HG03575 (cell line): Measurements from ENCODE around the gene MBLAC1.

Experiments
- ATAC-seq: cut with Tn5 transposase; IDR thresholded peaks from one replicate; pipeline ENCODE4 v1.9.1; 2021; ENCODE audit not compliant: unreplicated experiment, insufficient number of reproducible peaks, low FRiP score; ENCODE audit errors: extremely low read depth

MBLAC1 gene

GRCh38 chr7:100093925-100094486 is 32.8 kb upstream of the MBLAC1 start:
- ATAC-seq = no peak

GRCh38 chr7:100095289-100095688 is 31.5 kb upstream of the MBLAC1 start:
- ATAC-seq = no peak

- no peak for ATAC-seq
Observed at GRCh38 chr7:100095704-100096103, 31.1 kb upstream of the MBLAC1 start.

GRCh38 chr7:100098913-100099312 is 27.9 kb upstream of the MBLAC1 start:
- ATAC-seq = no peak

- ATAC-seq = no peak
Observed at GRCh38 chr7:100099452-100099851, 27.3 kb upstream of the MBLAC1 start.

GRCh38 chr7:100100420-100101015 is 26.2 kb upstream of the MBLAC1 start:
- ATAC-seq = no peak

GRCh38 chr7:100101016-100101862 is 25.5 kb upstream of the MBLAC1 start, which contains the start of the genes AP4M1 and MCM7:
Gene AP4M1, plus strand, starts transcription at chr7:100101643. Its CDS starts 72 bp downstream, at chr7:100101715.
Gene MCM7, minus strand, starts transcription at chr7:100101397. Its CDS starts 103 bp downstream, at chr7:100101294.
- peak; percentile 48 for ATAC-seq

DNA sequence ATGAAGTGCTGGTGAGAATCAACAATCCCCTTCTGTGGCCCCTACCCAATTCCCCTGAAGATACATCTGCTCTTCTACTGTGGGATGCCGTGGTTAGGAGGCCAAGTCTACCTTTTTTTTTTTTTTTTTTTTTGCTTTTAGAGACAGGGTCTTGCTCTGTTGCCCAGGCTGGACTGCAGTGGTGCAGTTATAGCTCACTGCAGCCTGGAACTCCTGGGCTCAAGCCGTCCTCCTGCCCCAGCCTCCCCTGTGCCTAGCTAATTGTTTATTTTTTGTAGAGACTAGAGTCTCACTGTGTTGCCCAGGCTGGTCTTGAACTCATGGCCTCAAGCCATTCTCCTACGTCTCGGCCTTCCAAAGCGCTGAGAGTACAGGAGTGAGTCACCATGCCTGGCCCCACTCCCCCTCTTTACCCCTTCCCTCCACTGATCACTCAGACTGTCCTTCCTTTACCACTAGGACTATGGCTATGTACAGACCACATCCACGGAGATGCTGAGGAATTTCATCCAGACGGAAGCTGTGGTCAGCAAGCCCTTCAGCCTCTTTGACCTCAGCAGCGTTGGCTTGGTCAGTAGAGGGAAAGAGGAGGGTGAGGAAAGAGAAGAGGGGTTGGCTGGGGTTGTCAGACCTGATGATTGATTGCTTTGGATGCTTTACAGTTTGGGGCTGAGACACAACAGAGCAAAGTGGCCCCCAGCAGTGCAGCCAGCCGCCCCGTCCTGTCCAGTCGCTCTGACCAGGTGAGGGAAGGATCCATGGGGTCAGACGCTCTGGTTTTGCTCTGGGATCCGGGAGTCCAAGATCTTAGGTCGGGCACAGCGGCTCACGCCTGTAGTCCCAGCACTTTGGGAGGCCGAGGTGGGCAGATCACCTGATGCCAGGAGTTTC is 23.6 kb upstream of the MBLAC1 start:
- ATAC-seq = no peak

DNA sequence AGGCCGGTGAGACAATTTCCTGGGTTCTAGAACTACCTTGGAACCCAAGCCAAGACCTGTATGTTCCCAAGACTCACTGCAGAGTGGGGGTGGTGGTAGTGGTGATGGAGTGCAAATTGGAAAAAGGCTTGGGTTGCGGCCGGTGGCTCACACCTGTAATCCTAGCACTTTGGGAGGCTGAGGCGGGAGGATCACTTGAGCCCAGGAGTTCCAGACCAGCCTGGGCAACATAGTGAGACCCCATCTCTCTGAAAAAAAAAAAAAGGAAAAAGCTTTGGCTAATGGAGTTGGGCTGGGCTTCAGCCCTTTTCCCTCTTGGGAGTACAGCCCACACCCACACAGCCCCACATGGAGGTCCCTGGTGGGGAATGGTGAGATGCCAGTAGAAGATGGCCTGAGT is 21.2 kb upstream of the MBLAC1 start:
- ATAC-seq = no peak

GRCh38 chr7:100106633-100107032 is 20.1 kb upstream of the MBLAC1 start:
- no peak for ATAC-seq

DNA sequence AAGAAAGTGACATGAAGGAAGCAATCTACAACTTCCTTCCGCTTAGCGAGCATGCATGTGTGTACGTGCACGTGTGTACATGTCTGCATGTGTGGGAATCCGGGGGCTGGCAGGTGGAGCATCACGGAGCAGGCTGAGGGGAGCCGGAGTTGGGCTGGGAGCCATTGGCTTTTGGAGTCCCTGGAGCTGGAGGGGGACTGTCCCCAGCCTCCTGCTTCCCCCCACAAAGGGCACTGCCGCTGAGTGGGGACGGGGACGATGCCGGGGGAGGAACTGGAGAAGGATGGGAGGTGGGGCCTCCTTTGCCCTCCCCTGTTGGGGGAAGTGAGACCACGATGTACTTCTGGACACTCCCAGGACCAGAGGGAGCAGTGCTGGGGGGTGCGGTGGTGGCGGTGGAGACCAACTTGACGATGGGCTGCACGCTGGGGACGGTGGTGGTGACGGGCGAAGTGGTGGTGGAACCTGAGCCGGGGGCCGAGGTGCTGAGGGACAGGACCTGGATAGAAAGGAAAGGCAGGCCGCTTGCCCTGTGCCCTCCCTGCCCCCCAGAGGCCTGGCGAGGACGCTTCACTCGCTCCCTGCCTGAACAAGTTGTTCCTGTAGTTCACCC is 19.5 kb upstream of the MBLAC1 start:
- ATAC-seq = no peak

DNA sequence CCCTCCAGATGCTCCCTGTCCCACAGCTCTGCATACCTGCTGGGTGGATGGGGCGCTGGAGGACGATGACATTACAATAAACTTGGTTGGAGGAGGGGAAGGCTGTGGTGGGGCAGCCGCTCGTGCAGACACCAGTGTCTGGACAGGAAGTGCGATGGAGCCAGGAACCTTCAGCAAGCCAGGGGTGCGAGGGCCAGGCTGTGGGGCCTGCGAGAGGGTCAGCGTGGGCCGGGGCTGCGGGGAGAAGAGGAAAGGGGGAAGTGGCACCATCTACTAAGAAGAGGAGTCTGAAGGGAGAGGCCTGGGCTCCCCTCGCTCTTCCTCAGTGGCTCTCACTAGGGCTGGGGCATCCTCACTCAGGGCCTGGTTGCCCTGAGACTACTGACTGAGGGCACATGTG is 18.9 kb upstream of the MBLAC1 start:
- ATAC-seq = no peak

DNA sequence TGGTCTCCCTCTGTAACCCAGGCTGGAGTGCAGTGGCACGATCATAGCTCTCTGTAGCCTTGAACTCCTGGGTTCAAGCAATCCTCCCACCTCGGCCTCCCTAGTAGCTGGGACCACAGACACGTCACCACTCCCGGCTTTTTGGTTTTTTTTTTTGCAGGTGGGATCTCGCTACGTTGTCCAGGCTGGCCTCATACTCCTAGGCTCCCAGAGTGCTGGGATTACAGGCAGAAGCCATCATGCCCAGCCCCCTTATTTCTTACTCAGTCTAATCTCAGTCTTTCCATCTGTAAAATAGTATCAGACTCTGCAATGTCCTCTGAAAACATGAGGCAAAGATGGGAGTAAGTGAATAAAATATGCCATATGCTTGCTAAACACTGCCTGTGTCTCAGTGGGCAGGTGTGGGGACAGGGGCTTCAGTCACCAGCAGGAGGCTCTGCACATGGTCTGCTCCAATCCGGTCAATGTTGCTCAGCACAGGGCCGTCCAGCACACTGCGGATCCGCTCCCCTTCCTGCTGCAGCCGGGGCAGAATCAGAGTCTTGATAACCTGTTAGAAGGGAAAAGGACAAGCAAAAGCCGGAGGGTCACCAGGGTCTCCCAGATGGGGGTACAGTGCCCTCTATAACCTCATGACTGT is 17.1 kb upstream of the MBLAC1 start:
- ATAC-seq = no peak

DNA sequence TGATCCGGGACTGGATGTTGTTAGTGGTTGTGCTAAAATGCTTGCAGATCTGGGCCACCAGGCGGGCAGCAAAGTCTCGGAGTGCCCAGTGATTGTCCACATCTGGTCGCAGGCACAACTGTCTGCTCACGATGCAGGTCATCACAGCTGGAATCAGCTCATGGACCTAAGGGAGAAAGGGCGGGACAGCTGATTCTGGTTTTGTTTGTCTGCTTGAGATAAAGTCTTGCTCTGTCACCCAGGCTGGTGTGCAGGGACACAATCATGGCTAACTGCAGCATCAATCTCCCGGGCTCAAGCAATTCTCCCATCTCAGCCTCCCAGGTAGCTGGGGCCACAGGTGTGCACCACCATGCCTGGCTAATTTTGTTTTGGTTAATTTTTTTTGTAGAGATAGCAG is 15.6 kb upstream of the MBLAC1 start:
- no peak for ATAC-seq

DNA sequence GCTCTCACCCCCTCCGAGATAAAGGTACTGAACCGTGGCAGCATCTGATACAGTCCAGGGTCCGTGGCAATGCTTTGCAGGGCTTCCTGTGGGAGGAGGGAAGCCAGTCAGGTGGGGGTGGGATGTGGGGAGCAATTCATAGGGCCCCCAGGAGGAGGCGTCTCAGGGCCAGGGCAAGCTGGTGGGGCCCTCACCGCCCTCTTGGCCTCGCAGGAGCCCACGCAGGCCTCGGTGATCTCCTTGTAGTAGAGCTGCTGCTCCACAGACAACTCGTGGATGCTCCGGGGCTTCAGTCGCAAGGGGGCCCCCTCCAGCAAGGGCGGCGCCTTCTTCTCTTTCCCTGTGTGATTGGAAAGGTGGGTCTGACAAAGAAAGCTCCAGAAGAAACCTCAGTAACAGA is 14.9 kb upstream of the MBLAC1 start:
- no peak for ATAC-seq

DNA sequence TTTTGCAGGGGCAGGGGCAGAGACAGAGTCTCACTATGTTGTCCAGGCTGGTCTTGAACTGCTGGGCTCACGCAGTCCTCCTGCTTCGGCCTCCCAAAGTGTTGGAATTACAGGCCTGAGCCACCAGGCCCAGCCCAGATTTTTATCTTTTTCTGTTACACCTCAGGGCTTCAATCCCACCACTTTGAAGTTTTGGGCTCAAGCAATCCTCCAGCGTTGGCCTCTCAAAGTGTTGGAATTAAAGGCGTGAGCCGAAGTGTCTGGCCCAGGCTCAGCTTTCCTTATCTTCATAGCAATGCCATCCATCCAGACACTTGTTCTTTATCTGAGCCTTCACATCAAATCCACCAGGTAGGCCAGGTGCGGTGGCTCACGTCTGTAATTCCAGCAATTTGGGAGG is 11.7 kb upstream of the MBLAC1 start:
- ATAC-seq = no peak

- ATAC-seq = no peak
Observed at GRCh38 chr7:100118388-100119071, 8.2 kb upstream of the MBLAC1 start.
